HepG2 (cell line): ENCODE measurements around the gene ZNF700. TPM values are rescaled to one million over a fixed set of nuclear protein-coding genes. Genes with fewer than 3 reads are reported as not detected.

Experiments used
- ATAC-seq: fragments of 200-7000 bp; cut with Tn5 transposase; 3 replicates; pipeline ENCODE4 v1.9.1; 2020; ENCODE audit warnings: mild to moderate bottlenecking, moderate library complexity
- BruUV-seq: library from RNA; stranded (reverse); fragments of 400-500 nt; replicated peaks from 2 replicates; lab custom pipeline; 2021; lab: Mats Ljungman, UMichigan
- CTCF ChIA-PET: fragments of 300-600 bp; formaldehyde crosslinking; extraction: SDS; loops from one replicate; lab custom pipeline; 2021; ENCODE audit warnings: low total read pairs, inconsistent platforms, low intra/inter-chr PET ratio; lab: Yijun Ruan, JAX
- POLR2A ChIA-PET: fragments of 350-600 bp; sonication (Branson Sonifier 250); formaldehyde crosslinking; loops from one replicate; lab custom pipeline; 2020; ENCODE audit warnings: antibody characterized with exemption, inconsistent platforms; lab: Yijun Ruan, JAX
- DNase-seq: peaks from one replicate; pipeline ENCODE4 v3.0.0-alpha.2; 2015; ENCODE audit warnings: low spot score
- FAIRE-seq: peaks from 3 replicates; lab custom pipeline; 2011; peaks lifted over from hg19 to GRCh38; lab: Jason Lieb, UNC
- H2AFZ ChIP-seq: one replicate; pipeline ENCODE4 v1.6.1; 2011; ENCODE audit warnings: low read length, inconsistent platforms
- H3K27ac ChIP-seq: fragments of 300-600 bp; 3 replicates; pipeline ENCODE4 v1.8.0; 2011; ENCODE audit warnings: mixed run types, mild to moderate bottlenecking, mixed read lengths, low read length, inconsistent platforms; ENCODE audit not compliant: insufficient read depth; ENCODE audit errors: extremely low read length
- H3K27me3 ChIP-seq, 2 experiments: fragments of 200-600 bp in 1 of 2; 2 replicates in 1 of 2; 3 replicates in 1 of 2; pipeline versions ENCODE4 v1.6.0 to v1.8.0; 2011; ENCODE audit warnings: low read length in 2 of 2, mild to moderate bottlenecking in 2 of 2, moderate library complexity in 2 of 2, inconsistent platforms in 1 of 2; ENCODE audit not compliant: insufficient read depth in 2 of 2, control insufficient read depth in 1 of 2
- H3K36me3 ChIP-seq, 2 experiments: fragments of 200-600 bp in 1 of 2; replicated peaks in 1 of 2; 2 replicates in 1 of 2; 3 replicates in 1 of 2; pipeline versions ENCODE4 v1.5.1 to v1.8.0; 2011; ENCODE audit warnings: low read length in 2 of 2, inconsistent platforms in 1 of 2; ENCODE audit not compliant: insufficient read depth in 2 of 2, control insufficient read depth in 1 of 2
- H3K4me1 ChIP-seq: 2 replicates; pipeline ENCODE4 v1.5.1; 2012; ENCODE audit warnings: low read length, inconsistent platforms; ENCODE audit not compliant: insufficient read depth
- H3K4me2 ChIP-seq: 2 replicates; pipeline ENCODE4 v1.6.0; 2011; ENCODE audit warnings: low read depth, low read length, inconsistent platforms
- H3K4me3 ChIP-seq, 3 experiments: fragments of 200-600 bp in 1 of 3; sonication (generic), shearing (Covaris generic) in 1 of 3; replicated peaks in 1 of 3; 2 replicates each; pipeline ENCODE4 v1.5.1; 2011 to 2016; ENCODE audit warnings: low read length in 3 of 3, inconsistent platforms in 2 of 3, low read depth in 2 of 3, mild to moderate bottlenecking in 2 of 3, control low read depth in 1 of 3, mixed read lengths in 1 of 3; ENCODE audit not compliant: insufficient read depth in 1 of 3
- H3K79me2 ChIP-seq: one replicate; pipeline ENCODE4 v1.6.1; 2011; ENCODE audit warnings: low read length, inconsistent platforms; ENCODE audit not compliant: insufficient read depth
- H3K9ac ChIP-seq: 2 replicates; pipeline ENCODE4 v1.6.0; 2011; ENCODE audit warnings: mild to moderate bottlenecking, low read depth, low read length, inconsistent platforms; ENCODE audit not compliant: insufficient read depth
- H3K9me3 ChIP-seq: 2 replicates; pipeline ENCODE4 v1.5.1; 2012; ENCODE audit warnings: mild to moderate bottlenecking, low read length
- H4K20me1 ChIP-seq: 2 replicates; pipeline ENCODE4 v1.6.0; 2011; ENCODE audit warnings: inconsistent platforms, mild to moderate bottlenecking, low read length, moderate library complexity; ENCODE audit not compliant: insufficient read depth
- ATAD3A ChIP-seq: sonication (generic); formaldehyde crosslinking; IDR thresholded peaks from 2 replicates; pipeline ENCODE4 v1.4.0; 2020; ENCODE audit warnings: missing genetic modification reagents
- CREB1 ChIP-seq, 2 experiments: fragments of 450-650 bp in 1 of 2; IDR thresholded peaks; 2 replicates each; pipeline ENCODE4 v1.6.1; 2016 to 2017; ENCODE audit warnings: control low read depth in 1 of 2, mild to moderate bottlenecking in 1 of 2, missing compliant biosample characterization in 1 of 2, missing genetic modification characterization in 1 of 2
- DBP ChIP-seq: sonication (generic); formaldehyde crosslinking; IDR thresholded peaks from 2 replicates; pipeline ENCODE4 v1.4.0; 2020; ENCODE audit warnings: missing genetic modification reagents; ENCODE audit errors: not compliant biosample characterization
- KAT7 ChIP-seq: IDR thresholded peaks from 2 replicates; pipeline ENCODE4 v1.6.1; 2018; ENCODE audit warnings: borderline replicate concordance, missing compliant biosample characterization
- MAFK ChIP-seq, 2 experiments: IDR thresholded peaks in 1 of 2; conservative IDR thresholded peaks in 1 of 2; 2 replicates each; pipeline ENCODE4 v1.6.1; 2011; ENCODE audit warnings: improper control_type of control experiment in 2 of 2, low read length in 2 of 2
- MAZ ChIP-seq, 2 experiments: sonication (generic) in 1 of 2; formaldehyde crosslinking in 1 of 2; IDR thresholded peaks; 2 replicates each; pipeline versions ENCODE4 v1.5.0 to v1.6.1; 2012 to 2020; ENCODE audit warnings: low read depth in 2 of 2, mild to moderate bottlenecking in 2 of 2, borderline replicate concordance in 1 of 2, improper control_type of control experiment in 1 of 2, low read length in 1 of 2, missing genetic modification reagents in 1 of 2, moderate library complexity in 1 of 2
- NFE2 ChIP-seq: sonication (generic); formaldehyde crosslinking; IDR thresholded peaks from 2 replicates; pipeline ENCODE4 v1.4.0; 2020; ENCODE audit warnings: missing genetic modification reagents
- NFKBIZ ChIP-seq: IDR thresholded peaks from 2 replicates; pipeline ENCODE4 v1.6.1; 2018; ENCODE audit warnings: missing genetic modification reagents, missing compliant biosample characterization
- PCBP2 ChIP-seq: fragments of 200-400 bp; formaldehyde crosslinking; optimal IDR thresholded peaks from 2 replicates; pipeline ENCODE3; 2018; ENCODE audit warnings: low read length, low read depth; ENCODE audit not compliant: poor library complexity, severe bottlenecking
- SATB2 ChIP-seq: sonication (generic); formaldehyde crosslinking; IDR thresholded peaks from 2 replicates; pipeline ENCODE4 v1.5.0; 2020; ENCODE audit warnings: missing genetic modification reagents
- TAF15 ChIP-seq: fragments of 200-400 bp; formaldehyde crosslinking; IDR thresholded peaks from one replicate; pipeline ENCODE4 v1.6.1; 2018; ENCODE audit warnings: mild to moderate bottlenecking, low read depth, low read length; ENCODE audit not compliant: poor library complexity, severe bottlenecking
- YEATS2 ChIP-seq: sonication (generic); formaldehyde crosslinking; IDR thresholded peaks from 2 replicates; pipeline ENCODE4 v1.4.0; 2020; ENCODE audit warnings: missing genetic modification reagents, borderline replicate concordance
- ZNF589 ChIP-seq: sonication (generic); formaldehyde crosslinking; conservative IDR thresholded peaks from 2 replicates; pipeline ENCODE4 v1.8.0; 2022; ENCODE audit warnings: mild to moderate bottlenecking, moderate library complexity, missing genetic modification reagents
- ZNF770 ChIP-seq: sonication (generic); formaldehyde crosslinking; IDR thresholded peaks from 2 replicates; pipeline ENCODE4 v1.5.0; 2020; ENCODE audit warnings: mild to moderate bottlenecking, missing genetic modification reagents
- WGBS: methylation state at CpG from one replicate; pipeline ENCODE4 v1.1.6; 2017; ENCODE audit warnings: low lambda C conversion rate; 5-methylcytosine and 5-hydroxymethylcytosine counted together
- in situ Hi-C: cut with HindIII; loops from 2 replicates; pipeline ENCODE4 v1.10.0; 2017; ENCODE audit warnings: low pct_unique_long_range_greater_than_20kb; ENCODE audit not compliant: extremely low pct_ligation_motif_present
- intact Hi-C: fragments of 100-400 bp; cut with micrococcal nuclease; formaldehyde crosslinking; loops from one replicate; pipeline ENCODE4 v1.10.0; 2022; ENCODE audit not compliant: unreplicated experiment
- polyA plus RNA-seq, 8 experiments: library from polyadenylated mRNA; depleted of rRNA in 3 of 8; stranded (reverse) in 7 of 8; unstranded in 1 of 8; fragments of >200 nt; fragmentation: Illumina TruSeq in 4 of 8; extraction: Trizol in 4 of 8; gene quantifications; 2 replicates each; pipeline versions ENCODE4 v1.2.1 to v1.2.3, GENCODE V29; 2011 to 2016; ENCODE audit warnings: low read depth in 4 of 8, missing spikeins in 1 of 8, mixed read lengths in 1 of 8; ENCODE audit not compliant: insufficient read depth in 1 of 8
- total RNA-seq, 5 experiments: library from RNA; depleted of rRNA; stranded (reverse); fragments of >200 nt; fragmentation: Illumina TruSeq; extraction: Trizol; gene quantifications; 2 replicates each; pipeline ENCODE4 v1.2.3, GENCODE V29; 2016; ENCODE audit warnings: low read depth in 1 of 5
- TF ChIP-seq, protein P1 (sequence below): sonication (generic); formaldehyde crosslinking; IDR thresholded peaks from 2 replicates; pipeline ENCODE4 v1.5.0; 2020; ENCODE audit warnings: mild to moderate bottlenecking, missing genetic modification reagents, moderate library complexity
- TF ChIP-seq, protein P2 (sequence below): sonication (generic); formaldehyde crosslinking; IDR thresholded peaks from 2 replicates; pipeline ENCODE4 v1.8.1; 2023; ENCODE audit warnings: mild to moderate bottlenecking, missing genetic modification reagents

ZNF700 gene
- total and polyA plus RNA-seq, 2 of the 13 experiments (the other 11 are each of a cell fraction or from before 2014, with no cell fraction given): 6.0 to 12.8 TPM

GRCh38 chr19:11963566-11964355, 38.9 kb downstream of the ZNF700 start:
- no peak overlapping the region for H3K27ac ChIP-seq
- no peak overlapping the region for H2AFZ ChIP-seq
- FAIRE-seq (peak; percentile 64), ATAC-seq (peak; percentile 91), DNase-seq (peak; percentile 56)
- in situ Hi-C loops: no loop called here
- no TSS peak for BruUV-seq
- H3K27me3 ChIP-seq: no peaks in the 10 kb centered on the region
- CTCF ChIA-PET: interaction anchor here (1.0 to 3.0 kb wide), 7 partner anchors 24 to 177 kb away, joined by 3 to 27 read pairs (median 5); partner anchors contain the start of gene ZNF491
- H3K79me2 ChIP-seq: no peaks in the 10 kb centered on the region
- H3K4me1 ChIP-seq: peaks cover 18% of the 10 kb centered on the region
- H3K9me3 ChIP-seq: no peaks in the 10 kb centered on the region
- peak overlapping the region in 2 of 3 experiments; percentile 31 to 42; a peak in 2 of 6 replicates for H3K4me3 ChIP-seq
- H3K9ac ChIP-seq: no peak overlapping the region
- POLR2A ChIA-PET: interaction anchor here (0.6 to 1.6 kb wide), 4 partner anchors 39 to 127 kb away, joined by 3 to 10 read pairs (median 4); partner anchors contain the start of genes ZNF69, ZNF700 and ZNF878
- WGBS: 27% methylated on average over 25 of the region's 26 CpGs
- peak overlapping the region; percentile 78 for H3K4me2 ChIP-seq
- intact Hi-C loops: loop anchor here (1.0 to 2.0 kb wide), 2 partner anchors 26 to 177 kb away; partner anchors contain the start of gene ZNF20
- no peaks in the 10 kb centered on the region for H3K36me3 ChIP-seq
- H4K20me1 ChIP-seq: no peaks in the 10 kb centered on the region
- TF ChIP-seq NFKBIZ (CRISPR knock-in tag): no peak
- TF ChIP-seq ATAD3A (CRISPR knock-in tag): no peak
- TF ChIP-seq, protein P1, sequence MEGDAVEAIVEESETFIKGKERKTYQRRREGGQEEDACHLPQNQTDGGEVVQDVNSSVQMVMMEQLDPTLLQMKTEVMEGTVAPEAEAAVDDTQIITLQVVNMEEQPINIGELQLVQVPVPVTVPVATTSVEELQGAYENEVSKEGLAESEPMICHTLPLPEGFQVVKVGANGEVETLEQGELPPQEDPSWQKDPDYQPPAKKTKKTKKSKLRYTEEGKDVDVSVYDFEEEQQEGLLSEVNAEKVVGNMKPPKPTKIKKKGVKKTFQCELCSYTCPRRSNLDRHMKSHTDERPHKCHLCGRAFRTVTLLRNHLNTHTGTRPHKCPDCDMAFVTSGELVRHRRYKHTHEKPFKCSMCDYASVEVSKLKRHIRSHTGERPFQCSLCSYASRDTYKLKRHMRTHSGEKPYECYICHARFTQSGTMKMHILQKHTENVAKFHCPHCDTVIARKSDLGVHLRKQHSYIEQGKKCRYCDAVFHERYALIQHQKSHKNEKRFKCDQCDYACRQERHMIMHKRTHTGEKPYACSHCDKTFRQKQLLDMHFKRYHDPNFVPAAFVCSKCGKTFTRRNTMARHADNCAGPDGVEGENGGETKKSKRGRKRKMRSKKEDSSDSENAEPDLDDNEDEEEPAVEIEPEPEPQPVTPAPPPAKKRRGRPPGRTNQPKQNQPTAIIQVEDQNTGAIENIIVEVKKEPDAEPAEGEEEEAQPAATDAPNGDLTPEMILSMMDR (CRISPR knock-in tag): peak; percentile 86
- TF ChIP-seq MAZ (IDR thresholded peaks at IDR 0.05; ENCODE audit: borderline replicate concordance, low read depth, low read length): no peak
- TF ChIP-seq MAZ (CRISPR knock-in tag; IDR thresholded peaks at IDR 0.05; ENCODE audit: low read depth): no peak
- TF ChIP-seq CREB1 (IDR thresholded peaks at IDR 0.05): no peak
- no peak for TF ChIP-seq CREB1 (CRISPR knock-in tag; IDR thresholded peaks at IDR 0.05)
- TF ChIP-seq TAF15: no peak
- TF ChIP-seq, protein P2, sequence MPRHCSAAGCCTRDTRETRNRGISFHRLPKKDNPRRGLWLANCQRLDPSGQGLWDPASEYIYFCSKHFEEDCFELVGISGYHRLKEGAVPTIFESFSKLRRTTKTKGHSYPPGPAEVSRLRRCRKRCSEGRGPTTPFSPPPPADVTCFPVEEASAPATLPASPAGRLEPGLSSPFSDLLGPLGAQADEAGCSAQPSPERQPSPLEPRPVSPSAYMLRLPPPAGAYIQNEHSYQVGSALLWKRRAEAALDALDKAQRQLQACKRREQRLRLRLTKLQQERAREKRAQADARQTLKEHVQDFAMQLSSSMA: no peak
- no peak for TF ChIP-seq MAFK (conservative IDR thresholded peaks at IDR 0.05 in 1 of 2, IDR thresholded peaks at IDR 0.05 in 1 of 2; ENCODE audit: low read length in 2 of 2)
- no peak for TF ChIP-seq DBP
- TF ChIP-seq NFE2: no peak
- TF ChIP-seq YEATS2 (CRISPR knock-in tag): no peak
- TF ChIP-seq PCBP2: no peak
- TF ChIP-seq ZNF589 (CRISPR knock-in tag): no peak
- TF ChIP-seq KAT7 (CRISPR knock-in tag): no peak
- TF ChIP-seq ZNF770 (CRISPR knock-in tag): no peak
- no peak for TF ChIP-seq SATB2 (CRISPR knock-in tag)
